H1 (cell line): Measurements from ENCODE around the gene C12orf43.

Experiments used
- CBX8 ChIP-seq: fragments of 300-800, 300-1000 bp; sonication (generic); IDR thresholded peaks from 2 replicates; pipeline ENCODE4 v1.7.1; 2016; ENCODE audit warnings: low read depth, low read length, borderline replicate concordance
- CTCF ChIP-seq, 3 experiments: IDR thresholded peaks; 1 replicate in 2 of 3; 2 replicates in 1 of 3; pipeline versions ENCODE4 v1.5.1 to v1.6.1; 2011; ENCODE audit warnings: low read length in 3 of 3, mild to moderate bottlenecking in 3 of 3, inconsistent platforms in 2 of 3, low read depth in 1 of 3, moderate library complexity in 1 of 3; ENCODE audit not compliant: insufficient read depth in 1 of 3; ENCODE audit errors: control extremely low read depth in 1 of 3
- EGR1 ChIP-seq: IDR thresholded peaks from 2 replicates; pipeline ENCODE4 v1.6.1; 2011; ENCODE audit warnings: low read depth, low read length, borderline replicate concordance
- POLR2A ChIP-seq, 2 experiments: IDR thresholded peaks; 1 replicate in 1 of 2; 2 replicates in 1 of 2; pipeline ENCODE4 v1.6.1; 2011; ENCODE audit warnings: low read depth in 2 of 2, low read length in 2 of 2, mild to moderate bottlenecking in 2 of 2; ENCODE audit errors: control extremely low read depth in 1 of 2
- SIRT6 ChIP-seq: IDR thresholded peaks from one replicate; pipeline ENCODE4 v1.7.1; 2012; ENCODE audit warnings: low read length, inconsistent platforms
- TCF12 ChIP-seq: IDR thresholded peaks from 2 replicates; pipeline ENCODE4 v1.6.1; 2011; ENCODE audit warnings: low read depth, mild to moderate bottlenecking, low read length

GRCh38 chr12:121017966-121018491 lies 1.7 kb upstream of the C12orf43 start:
- no peak for TF ChIP-seq EGR1
- no peak for TF ChIP-seq TCF12
- TF ChIP-seq POLR2A (IDR thresholded peaks at IDR 0.05; ENCODE audit: control extremely low read depth in 1 of 2, low read depth in 2 of 2, low read length in 2 of 2), result no peak
- TF ChIP-seq SIRT6, result no peak
- TF ChIP-seq CTCF (IDR thresholded peaks at IDR 0.05; ENCODE audit: control extremely low read depth in 1 of 3, insufficient read depth in 1 of 3, low read depth in 1 of 3, low read length in 3 of 3), result no peak
- no peak for TF ChIP-seq CBX8
